ENCODE data around the gene REXO1. TPM values are rescaled to one million over a fixed set of nuclear protein-coding genes. Genes with fewer than 3 reads are reported as not detected.
"Not testable (repeated sequence)": the region's sequence is repeated elsewhere in the genome, so short reads cannot be mapped to it uniquely, and the experiment has no call there.

Gene REXO1
- total RNA-seq, 1 experiment from 2014 or later: 52.1 TPM

DNA sequence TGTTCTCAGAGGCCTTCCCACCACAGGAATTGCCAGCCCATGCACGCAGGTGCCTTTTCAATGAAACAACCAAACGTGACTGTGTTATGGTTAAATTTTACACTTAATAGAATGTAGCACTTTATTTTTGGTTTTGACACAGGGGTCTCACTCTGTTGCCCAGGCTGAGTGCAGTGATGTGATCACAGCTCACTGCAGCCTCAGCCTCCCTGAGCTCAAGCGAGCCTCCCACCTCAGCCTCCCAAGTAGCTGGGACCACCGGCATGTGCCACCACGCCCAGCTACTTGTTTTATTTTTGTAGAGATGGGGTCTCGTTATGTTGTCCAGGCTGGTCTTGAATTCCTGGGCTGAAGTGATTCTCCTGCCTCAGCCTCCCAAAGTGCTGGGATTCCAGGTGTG is 43.4 kb downstream of the REXO1 start:
- DNase-seq (ENCODE audit: low read depth, low spot score) (no peak), ATAC-seq (no peak)
- H3K4me1 ChIP-seq (ENCODE audit: control insufficient read depth, insufficient read depth, low read length): no peaks in the 10 kb centered on the region
- H3K27me3 ChIP-seq (ENCODE audit: control insufficient read depth, insufficient read depth, low read length): no peaks in the 10 kb centered on the region
- H3K9me3 ChIP-seq (ENCODE audit: control insufficient read depth, insufficient read depth, low read depth, low read length): no peaks in the 10 kb centered on the region
- BruUV-seq (replicated peaks): no TSS peak
- in situ Hi-C loops (cut with HindIII; ENCODE audit: low pct_unique_long_range_greater_than_20kb, low sequenced_read_pairs): no loop called here
- intact Hi-C loops (cut with micrococcal nuclease; ENCODE audit: unreplicated experiment): no loop called here
- POLR2A ChIA-PET: no interaction called here
- H3K36me3 ChIP-seq (ENCODE audit: control insufficient read depth, insufficient read depth, low read length): no peaks in the 10 kb centered on the region
- H3K4me3 ChIP-seq (ENCODE audit: low read depth in 2 of 2, low read length in 2 of 2): no peak overlapping the region
- CTCF ChIA-PET: no interaction called here
- TF ChIP-seq POLR2AphosphoS5 (IDR thresholded peaks at IDR 0.05; ENCODE audit: low read depth, low read length) (no peak), TCF7L2 (IDR thresholded peaks at IDR 0.05; ENCODE audit: low read depth, low read length) (no peak), SIN3A (IDR thresholded peaks at IDR 0.05; ENCODE audit: borderline replicate concordance, insufficient read depth, low read depth, low read length) (no peak)
- TF ChIP-seq, protein P1, sequence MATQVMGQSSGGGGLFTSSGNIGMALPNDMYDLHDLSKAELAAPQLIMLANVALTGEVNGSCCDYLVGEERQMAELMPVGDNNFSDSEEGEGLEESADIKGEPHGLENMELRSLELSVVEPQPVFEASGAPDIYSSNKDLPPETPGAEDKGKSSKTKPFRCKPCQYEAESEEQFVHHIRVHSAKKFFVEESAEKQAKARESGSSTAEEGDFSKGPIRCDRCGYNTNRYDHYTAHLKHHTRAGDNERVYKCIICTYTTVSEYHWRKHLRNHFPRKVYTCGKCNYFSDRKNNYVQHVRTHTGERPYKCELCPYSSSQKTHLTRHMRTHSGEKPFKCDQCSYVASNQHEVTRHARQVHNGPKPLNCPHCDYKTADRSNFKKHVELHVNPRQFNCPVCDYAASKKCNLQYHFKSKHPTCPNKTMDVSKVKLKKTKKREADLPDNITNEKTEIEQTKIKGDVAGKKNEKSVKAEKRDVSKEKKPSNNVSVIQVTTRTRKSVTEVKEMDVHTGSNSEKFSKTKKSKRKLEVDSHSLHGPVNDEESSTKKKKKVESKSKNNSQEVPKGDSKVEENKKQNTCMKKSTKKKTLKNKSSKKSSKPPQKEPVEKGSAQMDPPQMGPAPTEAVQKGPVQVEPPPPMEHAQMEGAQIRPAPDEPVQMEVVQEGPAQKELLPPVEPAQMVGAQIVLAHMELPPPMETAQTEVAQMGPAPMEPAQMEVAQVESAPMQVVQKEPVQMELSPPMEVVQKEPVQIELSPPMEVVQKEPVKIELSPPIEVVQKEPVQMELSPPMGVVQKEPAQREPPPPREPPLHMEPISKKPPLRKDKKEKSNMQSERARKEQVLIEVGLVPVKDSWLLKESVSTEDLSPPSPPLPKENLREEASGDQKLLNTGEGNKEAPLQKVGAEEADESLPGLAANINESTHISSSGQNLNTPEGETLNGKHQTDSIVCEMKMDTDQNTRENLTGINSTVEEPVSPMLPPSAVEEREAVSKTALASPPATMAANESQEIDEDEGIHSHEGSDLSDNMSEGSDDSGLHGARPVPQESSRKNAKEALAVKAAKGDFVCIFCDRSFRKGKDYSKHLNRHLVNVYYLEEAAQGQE (IDR thresholded peaks at IDR 0.05; ENCODE audit: insufficient read depth in 1 of 2, low read depth in 2 of 2, low read length in 1 of 2): no peak
- TF ChIP-seq, protein P2, sequence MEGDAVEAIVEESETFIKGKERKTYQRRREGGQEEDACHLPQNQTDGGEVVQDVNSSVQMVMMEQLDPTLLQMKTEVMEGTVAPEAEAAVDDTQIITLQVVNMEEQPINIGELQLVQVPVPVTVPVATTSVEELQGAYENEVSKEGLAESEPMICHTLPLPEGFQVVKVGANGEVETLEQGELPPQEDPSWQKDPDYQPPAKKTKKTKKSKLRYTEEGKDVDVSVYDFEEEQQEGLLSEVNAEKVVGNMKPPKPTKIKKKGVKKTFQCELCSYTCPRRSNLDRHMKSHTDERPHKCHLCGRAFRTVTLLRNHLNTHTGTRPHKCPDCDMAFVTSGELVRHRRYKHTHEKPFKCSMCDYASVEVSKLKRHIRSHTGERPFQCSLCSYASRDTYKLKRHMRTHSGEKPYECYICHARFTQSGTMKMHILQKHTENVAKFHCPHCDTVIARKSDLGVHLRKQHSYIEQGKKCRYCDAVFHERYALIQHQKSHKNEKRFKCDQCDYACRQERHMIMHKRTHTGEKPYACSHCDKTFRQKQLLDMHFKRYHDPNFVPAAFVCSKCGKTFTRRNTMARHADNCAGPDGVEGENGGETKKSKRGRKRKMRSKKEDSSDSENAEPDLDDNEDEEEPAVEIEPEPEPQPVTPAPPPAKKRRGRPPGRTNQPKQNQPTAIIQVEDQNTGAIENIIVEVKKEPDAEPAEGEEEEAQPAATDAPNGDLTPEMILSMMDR (IDR thresholded peaks at IDR 0.05): no peak
- H3K27ac ChIP-seq (ENCODE audit: low read length): no peak overlapping the region

DNA sequence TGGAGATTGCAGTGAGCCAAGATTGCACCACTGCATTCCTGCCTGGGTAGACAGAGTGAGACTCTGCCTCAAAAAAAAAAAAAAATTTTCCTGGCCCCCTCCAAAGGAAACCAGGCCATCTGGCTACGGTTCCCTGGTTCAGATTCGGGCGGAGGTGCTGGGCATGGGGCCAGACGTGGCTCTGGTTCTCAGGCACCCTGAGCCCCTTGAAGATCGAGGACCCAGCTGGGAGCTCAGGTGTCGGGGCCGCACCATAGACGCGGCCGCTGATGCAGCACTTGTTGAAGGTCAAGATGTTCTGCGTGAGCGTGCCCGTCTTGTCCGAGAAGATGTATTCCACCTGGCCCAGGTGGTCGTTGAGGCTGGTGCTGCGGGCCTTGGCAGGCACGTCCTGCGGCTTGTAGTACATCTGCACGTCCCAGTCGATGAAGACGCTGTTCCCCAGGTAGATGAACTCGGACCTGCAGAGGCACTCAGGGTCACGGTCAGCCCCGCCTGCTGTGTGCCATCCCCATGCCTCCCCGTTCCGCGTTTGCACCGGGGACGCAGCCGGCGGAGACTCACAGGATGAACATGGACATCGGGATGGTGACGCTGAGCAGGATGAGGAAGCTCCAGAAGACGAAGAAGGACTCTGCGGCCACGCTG is 48.5 kb downstream of the REXO1 start:
- Histone ChIP-seq H3K36me3 (ENCODE audit: control insufficient read depth, insufficient read depth, low read length) (no peaks in the 10 kb centered on the region), H3K27ac (ENCODE audit: low read length) (no peak overlapping the region), H3K27me3 (ENCODE audit: control insufficient read depth, insufficient read depth, low read length) (no peaks in the 10 kb centered on the region), H3K4me3 (ENCODE audit: low read depth in 2 of 2, low read length in 2 of 2) (no peak overlapping the region), H3K9me3 (ENCODE audit: control insufficient read depth, insufficient read depth, low read depth, low read length) (no peaks in the 10 kb centered on the region), H3K4me1 (ENCODE audit: control insufficient read depth, insufficient read depth, low read length) (no peaks in the 10 kb centered on the region; the same call in none of the 2 replicates)
- TF ChIP-seq SIN3A (IDR thresholded peaks at IDR 0.05; ENCODE audit: borderline replicate concordance, insufficient read depth, low read depth, low read length) (no peak), TCF7L2 (IDR thresholded peaks at IDR 0.05; ENCODE audit: low read depth, low read length) (no peak), POLR2AphosphoS5 (IDR thresholded peaks at IDR 0.05; ENCODE audit: low read depth, low read length) (no peak)
- TF ChIP-seq, protein P1 (IDR thresholded peaks at IDR 0.05; ENCODE audit: insufficient read depth in 1 of 2, low read depth in 2 of 2, low read length in 1 of 2): no peak
- TF ChIP-seq, protein P2 (IDR thresholded peaks at IDR 0.05): no peak
- intact Hi-C loops (cut with micrococcal nuclease; ENCODE audit: unreplicated experiment) (no loop called here), in situ Hi-C loops (cut with HindIII; ENCODE audit: low pct_unique_long_range_greater_than_20kb, low sequenced_read_pairs) (no loop called here)
- POLR2A ChIA-PET: no interaction called here
- CTCF ChIA-PET: no interaction called here
- no TSS peak for BruUV-seq (replicated peaks)
- DNase-seq (ENCODE audit: low read depth, low spot score) (no peak), ATAC-seq (no peak)

DNA sequence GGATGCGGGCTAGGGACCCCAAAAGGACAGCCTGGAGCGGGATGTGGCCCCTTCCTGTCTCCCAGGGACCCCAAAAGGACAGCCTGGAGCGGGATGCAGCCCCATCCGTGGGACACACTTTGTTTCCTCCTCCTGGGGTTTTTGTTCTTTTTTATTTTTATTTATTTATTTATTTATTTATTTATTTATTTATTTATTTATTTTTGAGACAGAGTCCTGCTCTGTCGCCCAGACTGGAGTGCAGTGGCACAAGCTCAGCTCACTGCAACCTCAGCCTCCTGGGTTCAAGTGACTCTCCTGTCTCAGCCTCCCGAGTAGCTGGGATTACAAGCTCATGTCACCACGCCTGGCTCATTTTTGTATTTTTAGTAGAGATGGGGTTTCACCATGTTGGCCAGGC is 51.0 kb downstream of the REXO1 start:
- H3K9me3 ChIP-seq (ENCODE audit: control insufficient read depth, insufficient read depth, low read depth, low read length); POLR2A ChIA-PET; H3K27me3 ChIP-seq (ENCODE audit: control insufficient read depth, insufficient read depth, low read length); ATAC-seq; H3K4me3 ChIP-seq (ENCODE audit: low read depth in 2 of 2, low read length in 2 of 2); H3K4me1 ChIP-seq (ENCODE audit: control insufficient read depth, insufficient read depth, low read length); BruUV-seq (replicated peaks); H3K27ac ChIP-seq (ENCODE audit: low read length); H3K36me3 ChIP-seq (ENCODE audit: control insufficient read depth, insufficient read depth, low read length); DNase-seq (ENCODE audit: low read depth, low spot score); intact Hi-C loops (cut with micrococcal nuclease; ENCODE audit: unreplicated experiment); in situ Hi-C loops (cut with HindIII; ENCODE audit: low pct_unique_long_range_greater_than_20kb, low sequenced_read_pairs): not testable (repeated sequence)
- CTCF ChIA-PET: interaction anchor here (0.7 kb wide), 1 partner anchor 63 kb away, joined by 4 read pairs; no protein-coding TSS in a partner anchor

Measured in Panc1 (cell line).